WTC11 (cell line): Measurements from ENCODE around the gene PSMC6. TPM values are rescaled to one million over a fixed set of nuclear protein-coding genes. Genes with fewer than 3 reads are reported as not detected.

ENCODE experiments used
- ATAC-seq: fragments of 200-7000 bp; cut with Tn5 transposase; 2 replicates; pipeline ENCODE4 v1.10.0; 2021; ENCODE audit warnings: mild to moderate bottlenecking, moderate library complexity
- CTCF ChIA-PET: fragments of 300-600 bp; sonication (Branson Sonifier 250); formaldehyde crosslinking; loops from one replicate; lab custom pipeline; 2021; ENCODE audit warnings: antibody characterized with exemption; lab: Charles Lee
- POLR2A ChIA-PET: fragments of 350-600 bp; sonication (Branson Sonifier 250); formaldehyde crosslinking; loops from one replicate; lab custom pipeline; 2021; ENCODE audit warnings: antibody characterized with exemption; lab: Charles Lee
- DNase-seq: peaks from one replicate; pipeline ENCODE4 v3.0.0; 2021; ENCODE audit warnings: low spot score
- H3K27ac Mint-ChIP-seq: 2 replicates; pipeline ENCODE4 v1.8.0; 2021; ENCODE audit warnings: mixed read lengths
- H3K27me3 Mint-ChIP-seq: 2 replicates; pipeline ENCODE4 v1.8.0; 2021; ENCODE audit warnings: low read depth, mild to moderate bottlenecking, moderate library complexity, mixed read lengths
- H3K36me3 Mint-ChIP-seq: 2 replicates; pipeline ENCODE4 v1.8.0; 2021; ENCODE audit warnings: mixed read lengths
- H3K4me1 Mint-ChIP-seq: 2 replicates; pipeline ENCODE4 v1.8.0; 2022; ENCODE audit warnings: mixed read lengths
- H3K4me3 Mint-ChIP-seq: 2 replicates; pipeline ENCODE4 v1.8.0; 2021; ENCODE audit warnings: mild to moderate bottlenecking, moderate library complexity, mixed read lengths
- H3K9me3 Mint-ChIP-seq: 2 replicates; pipeline ENCODE4 v1.8.0; 2021; ENCODE audit warnings: mixed read lengths
- ATF1 ChIP-seq: sonication (generic); formaldehyde crosslinking; IDR thresholded peaks from 2 replicates; pipeline ENCODE4 v1.8.1; 2023; ENCODE audit warnings: mild to moderate bottlenecking, moderate library complexity, missing genetic modification reagents
- ATF2 ChIP-seq: sonication (generic); formaldehyde crosslinking; IDR thresholded peaks from 2 replicates; pipeline ENCODE4 v1.8.1; 2022; ENCODE audit warnings: low read depth, missing genetic modification reagents, borderline replicate concordance
- ATF6 ChIP-seq: sonication (generic); formaldehyde crosslinking; IDR thresholded peaks from 2 replicates; pipeline ENCODE4 v1.8.1; 2023; ENCODE audit warnings: mild to moderate bottlenecking, missing genetic modification reagents
- CREM ChIP-seq: sonication (generic); formaldehyde crosslinking; IDR thresholded peaks from 2 replicates; pipeline ENCODE4 v1.8.1; 2022; ENCODE audit warnings: mild to moderate bottlenecking, missing genetic modification reagents, moderate library complexity
- CTCF ChIP-seq: fragments of 200-600 bp; IDR thresholded peaks from 2 replicates; pipeline ENCODE4 v1.8.0; 2022; ENCODE audit warnings: antibody characterized with exemption
- E2F4 ChIP-seq: sonication (generic); formaldehyde crosslinking; IDR thresholded peaks from 2 replicates; pipeline ENCODE4 v1.8.1; 2022; ENCODE audit warnings: low read depth, mild to moderate bottlenecking, moderate library complexity, missing genetic modification reagents, borderline replicate concordance
- ELF4 ChIP-seq: sonication (generic); formaldehyde crosslinking; IDR thresholded peaks from 2 replicates; pipeline ENCODE4 v1.8.1; 2022; ENCODE audit warnings: low read depth, mild to moderate bottlenecking, moderate library complexity, missing genetic modification reagents
- FOXK1 ChIP-seq: sonication (generic); formaldehyde crosslinking; IDR thresholded peaks from 2 replicates; pipeline ENCODE4 v1.8.0; 2022; ENCODE audit warnings: mild to moderate bottlenecking, moderate library complexity, missing genetic modification reagents
- GRHL2 ChIP-seq: fragments of 250-450 bp; sonication (Bioruptor Pico); IDR thresholded peaks from 2 replicates; pipeline ENCODE4 v1.8.0; 2022; ENCODE audit warnings: mild to moderate bottlenecking, moderate library complexity; ENCODE audit not compliant: insufficient replicate concordance, severe bottlenecking
- IRF1 ChIP-seq: sonication (generic); formaldehyde crosslinking; IDR thresholded peaks from 2 replicates; pipeline ENCODE4 v1.8.0; 2023; ENCODE audit warnings: missing genetic modification reagents
- JUN ChIP-seq: sonication (generic); formaldehyde crosslinking; IDR thresholded peaks from 2 replicates; pipeline ENCODE4 v1.8.0; 2023; ENCODE audit warnings: mild to moderate bottlenecking, missing genetic modification reagents
- MAX ChIP-seq: sonication (generic); formaldehyde crosslinking; IDR thresholded peaks from 2 replicates; pipeline ENCODE4 v1.8.0; 2022; ENCODE audit warnings: mild to moderate bottlenecking, missing genetic modification reagents
- MYBL2 ChIP-seq: sonication (generic); formaldehyde crosslinking; IDR thresholded peaks from 2 replicates; pipeline ENCODE4 v1.8.1; 2023; ENCODE audit warnings: mild to moderate bottlenecking, moderate library complexity, missing genetic modification reagents
- NFATC4 ChIP-seq: fragments of 250-450 bp; sonication (Bioruptor Pico); IDR thresholded peaks from 2 replicates; pipeline ENCODE4 v1.9.0; 2021; ENCODE audit warnings: mild to moderate bottlenecking
- NFE2L1 ChIP-seq: sonication (generic); formaldehyde crosslinking; IDR thresholded peaks from 2 replicates; pipeline ENCODE4 v1.8.1; 2023; ENCODE audit warnings: missing genetic modification reagents
- NR2C2 ChIP-seq: sonication (generic); formaldehyde crosslinking; IDR thresholded peaks from 2 replicates; pipeline ENCODE4 v1.8.0; 2022; ENCODE audit warnings: mild to moderate bottlenecking, missing genetic modification reagents
- OVOL2 ChIP-seq: fragments of 250-450 bp; sonication (Bioruptor Pico); IDR thresholded peaks from 2 replicates; pipeline ENCODE4 v1.9.0; 2021; ENCODE audit warnings: mild to moderate bottlenecking, borderline replicate concordance
- RELA ChIP-seq: sonication (generic); formaldehyde crosslinking; IDR thresholded peaks from 2 replicates; pipeline ENCODE4 v1.8.1; 2022; ENCODE audit warnings: missing genetic modification reagents, mild to moderate bottlenecking, borderline replicate concordance
- SMAD4 ChIP-seq: sonication (generic); formaldehyde crosslinking; IDR thresholded peaks from 2 replicates; pipeline ENCODE4 v1.8.0; 2022; ENCODE audit warnings: mild to moderate bottlenecking, missing genetic modification reagents
- total RNA-seq: library from RNA; stranded (reverse); gene quantifications from 3 replicates; pipeline ENCODE4 v1.2.3, GENCODE V29; 2021

PSMC6 gene
- total RNA-seq, 1 experiment from 2014 or later = 96.4 TPM

GRCh38 chr14:52661314-52661713 lies 45.7 kb upstream of the PSMC6 start:
- ATAC-seq (no peak), DNase-seq (no peak)
- CTCF ChIA-PET = no interaction called here
- POLR2A ChIA-PET = no interaction called here
- Mint-ChIP-seq H3K27ac (no peak overlapping the region), H3K36me3 (peaks cover 25% of the 10 kb centered on the region), H3K4me3 (no peak overlapping the region), H3K9me3 (peaks cover 7% of the 10 kb centered on the region; the same call in 1 of the 2 replicates)
- TF ChIP-seq ATF2 (CRISPR knock-in tag) (no peak), ATF6 (CRISPR knock-in tag) (no peak), JUN (CRISPR knock-in tag) (no peak)
- TF ChIP-seq, all 79 proteins: peak for 0
- Mint-ChIP-seq H3K27me3 (no peaks in the 10 kb centered on the region), H3K4me1 (peaks cover 15% of the 10 kb centered on the region)

- ATAC-seq = no peak
- POLR2A ChIA-PET = no interaction called here
- no peaks in the 10 kb centered on the region for H3K27me3 Mint-ChIP-seq
- H3K4me3 Mint-ChIP-seq = no peak overlapping the region
- H3K9me3 Mint-ChIP-seq = no peaks in the 10 kb centered on the region
- TF ChIP-seq NFATC4 (CRISPR knock-in tag) (no peak), SMAD4 (no peak), RELA (CRISPR knock-in tag) (no peak), E2F4 (CRISPR knock-in tag) (no peak), NFE2L1 (no peak), ELF4 (CRISPR knock-in tag) (no peak), OVOL2 (no peak), NR2C2 (CRISPR knock-in tag) (no peak), CREM (CRISPR knock-in tag) (no peak), ATF1 (CRISPR knock-in tag) (no peak)
- TF ChIP-seq, all 79 proteins: peak for 0
- peaks cover 16% of the 10 kb centered on the region for H3K36me3 Mint-ChIP-seq
- H3K27ac Mint-ChIP-seq = no peak overlapping the region; the same call in 1 of the 2 replicates
- CTCF ChIA-PET = interaction anchor here (1.1 kb wide), 1 partner anchor 16 kb away, joined by 3 read pairs; no protein-coding TSS in a partner anchor
- DNase-seq = no peak
- peaks cover 15% of the 10 kb centered on the region for H3K4me1 Mint-ChIP-seq
These were observed 43.1 kb upstream of the PSMC6 start for GRCh38 chr14:52663850-52664249.

- CTCF ChIA-PET = interaction anchor here (0.9 kb wide), 1 partner anchor 98 kb away, joined by 3 read pairs; no protein-coding TSS in a partner anchor
These were observed 28.4 kb upstream of the PSMC6 start for GRCh38 chr14:52678591-52678990.

More at GRCh38 chr14:52678591-52678990, 28.4 kb upstream of the PSMC6 start:
- Mint-ChIP-seq H3K36me3 (peaks cover 8% of the 10 kb centered on the region), H3K27ac (no peak overlapping the region), H3K4me3 (no peak overlapping the region), H3K4me1 (no peaks in the 10 kb centered on the region), H3K27me3 (no peaks in the 10 kb centered on the region), H3K9me3 (no peaks in the 10 kb centered on the region)
- DNase-seq (no peak), ATAC-seq (no peak)
- TF ChIP-seq CTCF (peak; percentile 18; the same call in 1 of the 2 replicates), IRF1 (no peak), SMAD4 (no peak), MAX (CRISPR knock-in tag) (no peak), FOXK1 (no peak), GRHL2 (no peak), MYBL2 (no peak)
- POLR2A ChIA-PET = no interaction called here
